BE2C (cell line): Measurements from ENCODE around the gene ST6GALNAC3.

Source experiments
- DNase-seq: peaks from one replicate; pipeline ENCODE4 v3.0.0-alpha.2; 2020
- H3K27me3 ChIP-seq: fragments of 250-450 bp; sonication (Bioruptor Pico); 2 replicates; pipeline ENCODE4 v1.5.1; 2020; ENCODE audit warnings: mild to moderate bottlenecking
- H3K36me3 ChIP-seq: fragments of 250-450 bp; sonication (Bioruptor Pico); 2 replicates; pipeline ENCODE4 v1.5.1; 2020; ENCODE audit warnings: mild to moderate bottlenecking
- H3K4me1 ChIP-seq: fragments of 250-450 bp; sonication (Bioruptor Pico); 2 replicates; pipeline ENCODE4 v1.5.1; 2020
- H3K4me3 ChIP-seq: 2 replicates; pipeline ENCODE4 v1.5.1; 2011; ENCODE audit warnings: low read depth, low read length
- H3K9me3 ChIP-seq: fragments of 250-450 bp; sonication (Bioruptor Pico); 2 replicates; pipeline ENCODE4 v1.5.1; 2020
- TF ChIP-seq, protein P1 (sequence below): IDR thresholded peaks from 2 replicates; pipeline ENCODE4 v1.5.1; 2012; ENCODE audit warnings: mild to moderate bottlenecking, low read depth, low read length

Gene ST6GALNAC3

DNA sequence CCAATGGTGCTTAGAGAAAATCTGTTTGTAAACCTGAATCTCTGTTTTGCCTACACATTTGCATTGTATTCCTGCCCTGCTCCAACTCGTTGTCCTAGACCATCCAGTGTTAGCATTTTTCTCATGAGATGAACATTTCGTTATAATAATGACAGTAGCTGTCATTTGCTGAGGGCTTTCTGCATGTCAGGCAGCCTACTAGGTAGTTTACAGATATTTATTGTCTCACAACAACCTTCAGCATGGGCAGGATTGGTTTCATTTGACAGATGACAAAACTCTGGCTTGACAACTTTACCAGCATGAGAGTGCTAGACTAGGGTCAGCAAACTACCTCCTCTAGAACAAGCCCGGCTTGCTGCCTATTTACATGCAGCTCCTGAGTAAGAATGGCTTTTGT is 10.1 kb downstream of the ST6GALNAC3 start:
- H3K27me3 ChIP-seq: no peaks in the 10 kb centered on the region
- no peaks in the 10 kb centered on the region; the same call in 1 of the 2 replicates for H3K4me1 ChIP-seq
- TF ChIP-seq, protein P1, sequence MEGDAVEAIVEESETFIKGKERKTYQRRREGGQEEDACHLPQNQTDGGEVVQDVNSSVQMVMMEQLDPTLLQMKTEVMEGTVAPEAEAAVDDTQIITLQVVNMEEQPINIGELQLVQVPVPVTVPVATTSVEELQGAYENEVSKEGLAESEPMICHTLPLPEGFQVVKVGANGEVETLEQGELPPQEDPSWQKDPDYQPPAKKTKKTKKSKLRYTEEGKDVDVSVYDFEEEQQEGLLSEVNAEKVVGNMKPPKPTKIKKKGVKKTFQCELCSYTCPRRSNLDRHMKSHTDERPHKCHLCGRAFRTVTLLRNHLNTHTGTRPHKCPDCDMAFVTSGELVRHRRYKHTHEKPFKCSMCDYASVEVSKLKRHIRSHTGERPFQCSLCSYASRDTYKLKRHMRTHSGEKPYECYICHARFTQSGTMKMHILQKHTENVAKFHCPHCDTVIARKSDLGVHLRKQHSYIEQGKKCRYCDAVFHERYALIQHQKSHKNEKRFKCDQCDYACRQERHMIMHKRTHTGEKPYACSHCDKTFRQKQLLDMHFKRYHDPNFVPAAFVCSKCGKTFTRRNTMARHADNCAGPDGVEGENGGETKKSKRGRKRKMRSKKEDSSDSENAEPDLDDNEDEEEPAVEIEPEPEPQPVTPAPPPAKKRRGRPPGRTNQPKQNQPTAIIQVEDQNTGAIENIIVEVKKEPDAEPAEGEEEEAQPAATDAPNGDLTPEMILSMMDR: no peak
- H3K9me3 ChIP-seq: no peaks in the 10 kb centered on the region
- no peak for DNase-seq
- no peaks in the 10 kb centered on the region for H3K36me3 ChIP-seq
- H3K4me3 ChIP-seq: no peak overlapping the region

DNA sequence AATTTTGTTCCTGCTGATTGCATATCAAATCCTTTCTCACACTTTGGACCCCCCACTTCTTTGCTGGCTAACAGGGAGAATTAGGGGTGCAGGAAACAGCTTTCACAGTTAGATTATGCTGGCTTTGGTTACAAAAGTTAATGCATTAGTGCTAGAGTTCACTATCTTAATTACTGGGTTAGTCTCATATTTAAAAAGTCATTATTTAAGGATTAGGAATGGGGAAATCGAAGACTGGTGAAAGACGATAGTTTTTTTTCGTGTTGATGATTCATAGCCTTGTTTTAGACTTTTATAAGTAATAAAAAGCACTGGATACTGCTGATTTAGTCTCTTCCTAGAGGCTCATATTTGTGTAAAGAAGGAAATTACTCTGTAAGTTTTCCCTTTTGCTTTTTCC is 11.6 kb downstream of the ST6GALNAC3 start:
- H3K27me3 ChIP-seq: no peaks in the 10 kb centered on the region
- no peaks in the 10 kb centered on the region for H3K36me3 ChIP-seq
- no peaks in the 10 kb centered on the region for H3K4me1 ChIP-seq
- no peak for DNase-seq
- TF ChIP-seq, protein P1: no peak
- H3K4me3 ChIP-seq: no peak overlapping the region
- H3K9me3 ChIP-seq: no peaks in the 10 kb centered on the region

DNA sequence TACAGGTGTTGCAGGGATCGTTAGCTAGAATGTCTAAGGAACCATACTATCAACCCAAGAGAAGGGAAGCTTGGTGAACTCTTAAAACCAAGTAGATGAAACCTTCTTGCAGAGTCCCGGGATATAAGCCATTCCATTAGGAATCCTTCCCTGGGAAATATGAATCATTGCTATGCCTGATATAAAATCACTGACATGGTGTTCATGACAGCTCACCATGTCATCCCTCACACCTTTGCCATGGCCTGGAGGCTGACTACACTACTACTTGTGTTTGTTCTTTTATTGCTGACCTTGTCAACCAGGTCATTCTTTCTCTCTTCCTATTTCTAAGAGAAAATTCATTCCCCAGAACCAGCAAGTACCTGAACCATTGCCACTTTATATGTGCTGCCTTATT is 12.1 kb downstream of the ST6GALNAC3 start:
- no peaks in the 10 kb centered on the region for H3K36me3 ChIP-seq
- no peaks in the 10 kb centered on the region for H3K27me3 ChIP-seq
- no peak for DNase-seq
- TF ChIP-seq, protein P1: no peak
- H3K4me3 ChIP-seq: no peak overlapping the region
- H3K4me1 ChIP-seq: no peaks in the 10 kb centered on the region
- no peaks in the 10 kb centered on the region for H3K9me3 ChIP-seq

DNA sequence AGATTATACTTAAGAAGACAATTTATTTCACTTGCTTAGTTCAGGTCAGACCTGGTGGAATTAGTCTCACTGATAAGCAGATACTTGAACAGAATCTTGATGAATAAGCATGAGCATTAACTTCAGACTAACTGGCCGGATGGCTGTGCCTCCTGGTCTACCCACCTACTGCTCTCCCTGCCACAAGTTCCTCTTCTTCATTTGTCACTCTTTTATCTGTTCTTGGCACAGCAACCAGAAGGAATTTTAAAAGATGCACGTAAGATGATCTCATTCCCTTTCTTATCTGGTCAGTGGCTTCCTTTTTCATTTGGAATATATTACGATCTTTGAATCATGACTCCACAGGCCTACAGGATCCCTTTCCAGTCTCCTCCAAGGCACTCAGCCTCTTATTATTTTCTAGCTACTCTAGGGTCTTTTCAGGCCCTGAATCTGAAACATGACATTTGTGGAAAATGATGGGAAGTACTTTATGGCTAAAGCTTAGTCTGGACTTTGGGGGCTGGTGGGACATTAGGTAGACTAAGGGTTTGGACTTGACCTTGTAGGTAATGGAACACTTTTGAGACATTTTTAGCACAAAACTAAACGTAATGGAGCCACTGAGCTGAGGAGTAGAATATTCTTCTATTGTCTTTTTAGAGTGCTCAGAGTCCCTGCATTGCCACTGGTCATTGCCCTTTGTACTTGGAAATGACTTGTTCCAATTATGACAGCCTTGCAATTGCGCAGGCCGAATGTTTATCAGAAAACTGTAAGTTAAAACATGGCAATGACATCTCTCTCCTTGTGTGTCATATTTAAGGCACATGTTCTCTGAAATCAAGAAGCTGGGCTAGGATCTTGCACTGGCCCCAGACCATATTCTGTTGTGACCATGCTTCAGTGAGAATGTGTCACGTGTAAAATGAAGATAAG is 16.0 kb downstream of the ST6GALNAC3 start:
- DNase-seq: no peak
- TF ChIP-seq, protein P1: no peak
- Histone ChIP-seq H3K36me3 (no peaks in the 10 kb centered on the region), H3K27me3 (no peaks in the 10 kb centered on the region), H3K9me3 (no peaks in the 10 kb centered on the region), H3K4me1 (no peaks in the 10 kb centered on the region; the same call in 1 of the 2 replicates), H3K4me3 (no peak overlapping the region)

DNA sequence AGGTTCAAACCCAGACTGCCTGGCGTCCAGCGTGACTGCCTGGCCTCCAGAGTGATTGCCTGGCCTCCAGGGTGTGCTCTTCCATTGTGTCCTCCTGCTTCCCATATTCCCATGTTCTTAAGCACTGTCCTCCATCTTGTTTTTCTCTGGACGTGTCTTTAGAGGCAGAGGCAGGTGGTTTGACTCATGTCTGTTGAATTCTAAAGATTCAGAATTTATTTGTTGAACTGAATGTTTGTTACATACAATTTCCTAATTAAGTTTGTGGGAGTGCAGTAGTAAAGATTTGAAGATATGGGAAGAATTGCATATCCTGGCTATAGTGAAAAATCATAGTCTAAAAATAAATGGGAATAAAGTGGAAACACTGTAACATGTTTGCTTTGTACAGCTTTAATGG is 18.3 kb downstream of the ST6GALNAC3 start:
- no peak for DNase-seq
- TF ChIP-seq, protein P1: no peak
- H3K9me3 ChIP-seq: no peaks in the 10 kb centered on the region
- no peak overlapping the region for H3K4me3 ChIP-seq
- no peaks in the 10 kb centered on the region for H3K27me3 ChIP-seq
- H3K4me1 ChIP-seq: no peaks in the 10 kb centered on the region; the same call in 1 of the 2 replicates
- no peaks in the 10 kb centered on the region for H3K36me3 ChIP-seq
